Mesenchymal stem cell (in vitro differentiated cells and primary cell): ENCODE data around the gene TAF7. TPM values are rescaled to one million over a fixed set of nuclear protein-coding genes. Genes with fewer than 3 reads are reported as not detected.

Experiments
- DNase-seq: peaks from one replicate; pipeline ENCODE4 v3.0.0-alpha.2; 2013
- H2AFZ ChIP-seq: one replicate; pipeline ENCODE4 v1.6.1; 2013; ENCODE audit warnings: low read depth, mild to moderate bottlenecking, control low read depth, inconsistent platforms, low read length, moderate library complexity
- H2AK5ac ChIP-seq: 2 replicates; pipeline ENCODE4 v1.6.1; 2013; ENCODE audit warnings: low read length, moderate library complexity, mild to moderate bottlenecking, inconsistent platforms; ENCODE audit not compliant: severe bottlenecking
- H2BK120ac ChIP-seq: one replicate; pipeline ENCODE4 v1.6.1; 2013; ENCODE audit warnings: low read depth, mild to moderate bottlenecking, inconsistent platforms, low read length, moderate library complexity
- H2BK12ac ChIP-seq, 2 experiments: one replicate each; pipeline ENCODE4 v1.6.1; 2013; ENCODE audit warnings: inconsistent platforms in 2 of 2, low read length in 2 of 2, mild to moderate bottlenecking in 2 of 2, moderate library complexity in 2 of 2, control low read depth in 1 of 2
- H2BK15ac ChIP-seq: one replicate; pipeline ENCODE4 v1.6.1; 2013; ENCODE audit warnings: mild to moderate bottlenecking, low read depth, inconsistent platforms; ENCODE audit not compliant: poor library complexity, severe bottlenecking
- H2BK5ac ChIP-seq: 2 replicates; pipeline ENCODE4 v1.6.1; 2013; ENCODE audit warnings: low read depth, mild to moderate bottlenecking, low read length, control low read depth, inconsistent platforms; ENCODE audit not compliant: poor library complexity, severe bottlenecking
- H3K14ac ChIP-seq, 2 experiments: one replicate each; pipeline ENCODE4 v1.6.1; 2013; ENCODE audit warnings: inconsistent platforms in 2 of 2, low read length in 2 of 2, control low read depth in 1 of 2, mild to moderate bottlenecking in 1 of 2, moderate library complexity in 1 of 2
- H3K18ac ChIP-seq, 2 experiments: one replicate each; pipeline ENCODE4 v1.6.1; 2013; ENCODE audit warnings: inconsistent platforms in 2 of 2, low read length in 2 of 2, control low read depth in 1 of 2, low read depth in 1 of 2, mild to moderate bottlenecking in 1 of 2
- H3K23ac ChIP-seq, 2 experiments: one replicate each; pipeline ENCODE4 v1.6.1; 2013; ENCODE audit warnings: inconsistent platforms in 2 of 2, low read length in 2 of 2, mild to moderate bottlenecking in 2 of 2, moderate library complexity in 2 of 2, control low read depth in 1 of 2
- H3K27ac ChIP-seq: 2 replicates; pipeline ENCODE4 v1.5.1; 2013; ENCODE audit warnings: mild to moderate bottlenecking, moderate library complexity, low read length, control low read depth, inconsistent platforms; ENCODE audit not compliant: poor library complexity, severe bottlenecking
- H3K27me3 ChIP-seq, 2 experiments: 2 replicates each; pipeline versions ENCODE4 v1.6.1 to v1.7.0; 2013; ENCODE audit warnings: low read length in 2 of 2, mild to moderate bottlenecking in 2 of 2, moderate library complexity in 2 of 2, control low read depth in 1 of 2, inconsistent platforms in 1 of 2; ENCODE audit not compliant: control insufficient read depth in 1 of 2, insufficient read depth in 1 of 2
- H3K36me3 ChIP-seq, 2 experiments: 2 replicates each; pipeline versions ENCODE4 v1.6.1 to v1.7.0; 2013; ENCODE audit warnings: low read length in 2 of 2, control low read depth in 1 of 2, inconsistent platforms in 1 of 2, low read depth in 1 of 2, mild to moderate bottlenecking in 1 of 2; ENCODE audit not compliant: insufficient read depth in 2 of 2, control insufficient read depth in 1 of 2
- H3K4ac ChIP-seq, 2 experiments: one replicate each; pipeline ENCODE4 v1.6.1; 2013; ENCODE audit warnings: inconsistent platforms in 2 of 2, low read length in 2 of 2, mild to moderate bottlenecking in 2 of 2, moderate library complexity in 2 of 2, control low read depth in 1 of 2, low read depth in 1 of 2
- H3K4me1 ChIP-seq: 2 replicates; pipeline ENCODE4 v1.6.1; 2013; ENCODE audit warnings: low read depth, low read length, control low read depth; ENCODE audit not compliant: control insufficient read depth, insufficient read depth
- H3K4me2 ChIP-seq: 2 replicates; pipeline ENCODE4 v1.6.1; 2013; ENCODE audit warnings: low read length, mild to moderate bottlenecking, inconsistent platforms; ENCODE audit not compliant: poor library complexity, severe bottlenecking
- H3K4me3 ChIP-seq, 2 experiments: 2 replicates each; pipeline versions ENCODE4 v1.5.1 to v1.7.0; 2013; ENCODE audit warnings: low read length in 2 of 2, mild to moderate bottlenecking in 2 of 2, control low read depth in 1 of 2, low read depth in 1 of 2; ENCODE audit not compliant: insufficient read depth in 1 of 2
- H3K79me1 ChIP-seq: replicated peaks from 2 replicates; pipeline ENCODE4 v1.6.1; 2013; ENCODE audit warnings: mild to moderate bottlenecking, control low read depth, low read length, inconsistent platforms; ENCODE audit not compliant: poor library complexity, severe bottlenecking
- H3K9ac ChIP-seq: 2 replicates; pipeline ENCODE4 v1.7.0; 2013; ENCODE audit warnings: mild to moderate bottlenecking, low read length, moderate library complexity
- H3K9me3 ChIP-seq: 2 replicates; pipeline ENCODE4 v1.7.0; 2013; ENCODE audit warnings: mild to moderate bottlenecking, low read length; ENCODE audit not compliant: control insufficient read depth
- H4K8ac ChIP-seq: one replicate; pipeline ENCODE4 v1.6.1; 2013; ENCODE audit warnings: inconsistent platforms, mild to moderate bottlenecking, low read length, moderate library complexity
- H4K91ac ChIP-seq: one replicate; pipeline ENCODE4 v1.6.1; 2013; ENCODE audit warnings: mild to moderate bottlenecking, low read length, inconsistent platforms
- WGBS: methylation state at CpG from one replicate; pipeline ENCODE4 v1.1.7; 2013; ENCODE audit warnings: mixed read lengths; 5-methylcytosine and 5-hydroxymethylcytosine counted together
- polyA plus RNA-seq, 2 experiments: library from polyadenylated mRNA; stranded (reverse); fragments of 200-250 nt; gene quantifications; one replicate each; pipeline ENCODE4 v1.2.3, GENCODE V29; 2013

The TAF7 gene, protein sequence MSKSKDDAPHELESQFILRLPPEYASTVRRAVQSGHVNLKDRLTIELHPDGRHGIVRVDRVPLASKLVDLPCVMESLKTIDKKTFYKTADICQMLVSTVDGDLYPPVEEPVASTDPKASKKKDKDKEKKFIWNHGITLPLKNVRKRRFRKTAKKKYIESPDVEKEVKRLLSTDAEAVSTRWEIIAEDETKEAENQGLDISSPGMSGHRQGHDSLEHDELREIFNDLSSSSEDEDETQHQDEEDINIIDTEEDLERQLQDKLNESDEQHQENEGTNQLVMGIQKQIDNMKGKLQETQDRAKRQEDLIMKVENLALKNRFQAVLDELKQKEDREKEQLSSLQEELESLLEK
- polyA plus RNA-seq (2013, experiment 1 of 2) = 68.0 TPM
- polyA plus RNA-seq (2013, experiment 2 of 2) = 69.2 TPM

DNA sequence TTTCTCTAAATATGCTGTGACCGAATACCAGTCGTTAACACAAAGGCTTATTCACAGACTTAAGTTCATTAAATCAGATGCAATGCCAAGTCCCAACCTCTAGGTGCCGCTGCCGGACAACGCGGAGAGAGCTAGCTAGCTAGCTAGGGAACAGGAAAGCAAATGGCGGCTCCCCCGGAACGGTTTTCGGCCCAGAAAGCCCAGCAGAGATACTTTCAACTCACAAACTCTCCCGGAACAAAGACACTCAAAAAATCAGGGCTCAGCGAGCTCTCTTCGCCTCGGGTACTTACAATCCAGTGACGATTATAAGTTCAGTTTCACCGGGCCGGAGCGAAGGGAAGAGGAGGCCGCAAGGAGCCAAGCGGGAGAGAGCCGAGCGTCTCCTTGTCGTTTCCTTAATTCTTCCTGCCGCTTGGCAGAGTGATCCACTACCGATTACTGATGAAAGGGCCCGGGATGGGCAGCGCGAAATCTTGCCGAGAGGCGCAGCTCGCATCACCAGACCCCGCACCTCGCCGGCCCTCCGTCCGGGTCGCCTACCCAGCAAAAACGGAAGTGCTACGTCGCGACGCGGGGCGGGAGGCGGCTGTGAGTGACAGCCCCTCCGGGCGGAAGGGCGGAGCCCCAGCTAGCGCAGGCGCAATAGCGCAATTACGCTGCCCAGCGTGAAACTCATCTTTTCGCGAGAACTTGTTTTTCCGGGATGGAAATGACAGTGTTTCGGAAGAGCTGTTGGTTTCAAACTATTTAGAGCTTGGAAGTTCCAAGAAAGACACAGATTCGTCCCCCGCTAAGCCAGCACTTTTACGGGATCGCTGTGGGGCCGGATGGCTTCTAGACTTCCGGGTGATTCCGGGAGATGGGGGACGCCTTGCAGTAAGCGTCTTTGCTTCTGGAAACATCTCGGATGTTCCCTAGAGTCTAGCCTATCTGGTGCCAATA, at the start of gene TAF7:
TAF7 (minus strand) TSS at position 560 of the 945 bp plus-strand sequence. CDS start 740 bp downstream, outside the sequence.
- no peaks in the 10 kb centered on the region for H3K27me3 ChIP-seq
- H2AFZ ChIP-seq = peak within 1 kb of the TSS; percentile 75
- H3K9me3 ChIP-seq = peaks cover 54% of the 10 kb centered on the region
- H3K18ac ChIP-seq = peak within 1 kb of the TSS; percentile 41 to 97
- H2AK5ac ChIP-seq = no peak within 1 kb of the TSS
- peaks cover 11 to 34% of the 10 kb centered on the region in 2 experiments for H3K36me3 ChIP-seq
- H2BK120ac ChIP-seq = no peak within 1 kb of the TSS
- H2BK15ac ChIP-seq = no peak within 1 kb of the TSS
- no peaks in the 10 kb centered on the region for H3K4me1 ChIP-seq
- H3K27ac ChIP-seq = peak within 1 kb of the TSS; percentile 97
- H3K4me3 ChIP-seq = peak within 1 kb of the TSS; percentile 63 to 92
- H3K23ac ChIP-seq = no peak within 1 kb of the TSS
- H2BK12ac ChIP-seq = no peak within 1 kb of the TSS
- peak within 1 kb of the TSS; percentile 30 to 79 for H3K4ac ChIP-seq
- peak; percentile 93 for DNase-seq
- H3K79me1 ChIP-seq = peaks cover 8% of the 10 kb centered on the region
- no peak within 1 kb of the TSS for H3K14ac ChIP-seq
- WGBS = under 1% methylated on average over 66 of the region's 67 CpGs
- H3K9ac ChIP-seq = peak within 1 kb of the TSS; percentile 98
- H2BK5ac ChIP-seq = peak within 1 kb of the TSS; percentile 61
- peak within 1 kb of the TSS; percentile 97 for H4K8ac ChIP-seq
- peak within 1 kb of the TSS; percentile 63 for H3K4me2 ChIP-seq
- peak within 1 kb of the TSS; percentile 82 for H4K91ac ChIP-seq

DNA sequence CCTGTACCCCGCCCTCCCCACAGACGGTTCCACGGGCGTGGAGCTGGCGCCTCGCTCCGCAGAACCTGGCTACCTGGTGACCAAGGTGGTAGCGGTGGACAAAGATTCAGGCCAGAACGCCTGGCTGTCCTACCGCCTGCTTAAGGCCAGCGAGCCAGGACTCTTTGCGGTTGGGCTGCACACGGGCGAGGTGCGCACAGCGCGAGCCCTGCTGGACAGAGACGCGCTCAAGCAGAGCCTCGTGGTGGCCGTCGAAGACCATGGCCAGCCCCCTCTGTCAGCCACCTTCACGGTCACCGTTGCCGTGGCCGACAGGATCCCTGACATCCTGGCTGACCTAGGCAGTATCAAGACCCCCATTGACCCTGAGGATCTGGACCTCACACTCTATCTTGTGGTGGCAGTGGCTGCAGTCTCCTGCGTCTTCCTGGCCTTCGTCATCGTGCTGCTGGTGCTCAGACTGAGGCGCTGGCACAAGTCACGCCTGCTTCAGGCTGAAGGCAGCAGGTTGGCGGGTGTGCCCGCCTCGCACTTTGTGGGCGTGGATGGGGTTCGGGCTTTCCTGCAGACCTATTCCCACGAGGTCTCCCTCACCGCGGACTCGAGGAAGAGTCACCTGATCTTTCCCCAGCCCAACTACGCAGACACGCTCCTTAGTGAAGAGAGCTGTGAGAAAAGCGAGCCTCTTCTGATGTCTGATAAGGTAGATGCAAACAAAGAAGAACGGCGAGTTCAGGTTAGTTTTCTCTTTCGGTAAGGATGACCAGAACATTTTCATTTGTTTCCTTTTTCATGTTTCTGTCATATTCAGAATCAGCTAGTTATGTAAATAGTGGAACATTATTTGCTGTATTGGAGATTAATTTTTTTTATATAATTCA, 45.7 kb upstream of the TAF7 start:
- H3K4me1 ChIP-seq = no peaks in the 10 kb centered on the region
- no peak overlapping the region for H3K18ac ChIP-seq
- no peaks in the 10 kb centered on the region for H3K79me1 ChIP-seq
- H3K4me3 ChIP-seq = no peak overlapping the region
- H2BK12ac ChIP-seq = no peak overlapping the region
- no peak overlapping the region for H4K8ac ChIP-seq
- peaks cover 0 to 4% of the 10 kb centered on the region in 2 experiments for H3K27me3 ChIP-seq
- no peak overlapping the region for H3K23ac ChIP-seq
- no peak overlapping the region for H3K4ac ChIP-seq
- H2AFZ ChIP-seq = no peak overlapping the region
- no peaks in the 10 kb centered on the region for H3K36me3 ChIP-seq
- no peak overlapping the region for H2BK120ac ChIP-seq
- no peak overlapping the region for H2BK15ac ChIP-seq
- H2BK5ac ChIP-seq = no peak overlapping the region
- H3K4me2 ChIP-seq = no peak overlapping the region
- H3K9ac ChIP-seq = no peak overlapping the region
- H3K14ac ChIP-seq = no peak overlapping the region
- H2AK5ac ChIP-seq = no peak overlapping the region
- DNase-seq = no peak
- H4K91ac ChIP-seq = no peak overlapping the region
- WGBS = 93% methylated on average over 45 of the region's 46 CpGs
- no peak overlapping the region for H3K27ac ChIP-seq
- peaks cover 58% of the 10 kb centered on the region for H3K9me3 ChIP-seq

DNA sequence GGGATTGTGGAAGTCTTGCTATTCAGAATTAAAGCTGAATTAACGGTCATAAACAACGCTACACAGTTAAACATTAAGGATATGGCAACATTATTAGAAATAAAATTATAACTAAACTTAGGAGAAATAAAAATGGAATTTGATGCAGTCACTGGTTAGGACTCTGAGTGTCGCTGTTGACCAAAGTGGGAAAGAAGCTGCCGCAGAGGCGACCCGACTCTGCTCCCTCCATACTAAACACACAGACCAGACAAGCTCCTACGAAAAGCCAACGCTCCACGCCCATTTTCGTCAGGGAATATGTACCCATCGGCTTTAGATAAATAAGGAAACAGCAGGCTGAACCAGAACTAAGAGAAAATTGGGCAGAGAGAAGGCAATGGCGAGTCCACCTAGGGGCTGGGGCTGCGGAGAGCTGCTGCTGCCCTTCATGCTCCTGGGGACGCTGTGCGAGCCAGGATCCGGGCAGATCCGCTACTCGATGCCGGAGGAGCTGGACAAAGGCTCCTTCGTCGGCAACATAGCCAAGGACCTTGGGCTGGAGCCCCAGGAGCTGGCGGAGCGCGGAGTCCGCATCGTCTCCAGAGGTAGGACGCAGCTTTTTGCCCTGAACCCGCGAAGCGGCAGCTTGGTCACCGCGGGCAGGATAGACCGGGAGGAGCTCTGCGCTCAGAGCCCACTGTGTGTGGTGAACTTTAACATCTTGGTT, 43.5 kb upstream of the TAF7 start, which contains the start of gene PCDHGA5:
PCDHGA5 (plus strand) TSS at position 211 of the 709 bp plus-strand sequence; CDS start at position 380, 169 bp downstream.
- Histone ChIP-seq H3K14ac (no peak within 1 kb of the TSS), H3K36me3 (no peaks in the 10 kb centered on the region), H4K91ac (no peak within 1 kb of the TSS), H3K4me1 (no peaks in the 10 kb centered on the region), H2AK5ac (no peak within 1 kb of the TSS), H3K79me1 (no peaks in the 10 kb centered on the region), H2BK120ac (no peak within 1 kb of the TSS), H2AFZ (no peak within 1 kb of the TSS), H3K27ac (no peak within 1 kb of the TSS), H3K9ac (no peak within 1 kb of the TSS), H3K23ac (no peak within 1 kb of the TSS), H3K18ac (no peak within 1 kb of the TSS), H4K8ac (no peak within 1 kb of the TSS), H2BK12ac (no peak within 1 kb of the TSS), H3K4ac (no peak within 1 kb of the TSS), H2BK15ac (no peak within 1 kb of the TSS), H3K27me3 (no peaks in the 10 kb centered on the region), H3K4me3 (peak within 1 kb of the TSS in 1 of 2 experiments; percentile 38), H2BK5ac (no peak within 1 kb of the TSS), H3K4me2 (no peak within 1 kb of the TSS), H3K9me3 (peaks cover 62% of the 10 kb centered on the region)
- no peak for DNase-seq
- WGBS = 94% methylated on average over 33 of the region's 34 CpGs
